22Rv1 (cell line): ENCODE measurements around the gene DAP.

ENCODE experiments used
- H3K27ac ChIP-seq: fragments of 450-650 bp; 2 replicates; pipeline ENCODE4 v1.5.1; 2017
- ZFX ChIP-seq: fragments of 450-650 bp; IDR thresholded peaks from 2 replicates; pipeline ENCODE4 v1.6.1; 2017; ENCODE audit warnings: antibody characterized with exemption, borderline replicate concordance
- TF ChIP-seq, protein P1 (sequence below): fragments of 450-650 bp; IDR thresholded peaks from 2 replicates; pipeline ENCODE4 v1.5.1; 2017; ENCODE audit warnings: mild to moderate bottlenecking

DAP gene

DNA sequence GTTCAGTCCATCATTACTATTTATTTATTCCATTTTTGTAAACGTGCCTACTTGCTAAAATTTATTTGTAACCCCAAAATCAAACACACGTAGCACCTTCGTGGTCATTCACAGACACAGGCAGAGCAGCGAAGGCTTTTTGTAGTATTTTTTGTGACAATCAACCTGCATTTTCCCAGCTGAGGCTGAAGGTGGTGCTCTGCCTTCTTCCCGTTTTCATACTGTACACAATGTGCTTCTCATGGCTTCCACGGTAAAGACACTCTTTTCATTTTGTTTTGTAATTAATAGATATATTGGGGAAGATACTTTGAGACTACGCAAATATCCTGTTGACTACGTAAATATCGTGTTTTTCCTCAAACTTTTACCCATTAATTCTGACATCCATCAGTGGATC is 19.4 kb downstream of the DAP start:
- TF ChIP-seq, protein P1, sequence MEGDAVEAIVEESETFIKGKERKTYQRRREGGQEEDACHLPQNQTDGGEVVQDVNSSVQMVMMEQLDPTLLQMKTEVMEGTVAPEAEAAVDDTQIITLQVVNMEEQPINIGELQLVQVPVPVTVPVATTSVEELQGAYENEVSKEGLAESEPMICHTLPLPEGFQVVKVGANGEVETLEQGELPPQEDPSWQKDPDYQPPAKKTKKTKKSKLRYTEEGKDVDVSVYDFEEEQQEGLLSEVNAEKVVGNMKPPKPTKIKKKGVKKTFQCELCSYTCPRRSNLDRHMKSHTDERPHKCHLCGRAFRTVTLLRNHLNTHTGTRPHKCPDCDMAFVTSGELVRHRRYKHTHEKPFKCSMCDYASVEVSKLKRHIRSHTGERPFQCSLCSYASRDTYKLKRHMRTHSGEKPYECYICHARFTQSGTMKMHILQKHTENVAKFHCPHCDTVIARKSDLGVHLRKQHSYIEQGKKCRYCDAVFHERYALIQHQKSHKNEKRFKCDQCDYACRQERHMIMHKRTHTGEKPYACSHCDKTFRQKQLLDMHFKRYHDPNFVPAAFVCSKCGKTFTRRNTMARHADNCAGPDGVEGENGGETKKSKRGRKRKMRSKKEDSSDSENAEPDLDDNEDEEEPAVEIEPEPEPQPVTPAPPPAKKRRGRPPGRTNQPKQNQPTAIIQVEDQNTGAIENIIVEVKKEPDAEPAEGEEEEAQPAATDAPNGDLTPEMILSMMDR = peak; percentile 24; the same call in 1 of the 2 replicates
- no peak for TF ChIP-seq ZFX
- no peak overlapping the region for H3K27ac ChIP-seq

DNA sequence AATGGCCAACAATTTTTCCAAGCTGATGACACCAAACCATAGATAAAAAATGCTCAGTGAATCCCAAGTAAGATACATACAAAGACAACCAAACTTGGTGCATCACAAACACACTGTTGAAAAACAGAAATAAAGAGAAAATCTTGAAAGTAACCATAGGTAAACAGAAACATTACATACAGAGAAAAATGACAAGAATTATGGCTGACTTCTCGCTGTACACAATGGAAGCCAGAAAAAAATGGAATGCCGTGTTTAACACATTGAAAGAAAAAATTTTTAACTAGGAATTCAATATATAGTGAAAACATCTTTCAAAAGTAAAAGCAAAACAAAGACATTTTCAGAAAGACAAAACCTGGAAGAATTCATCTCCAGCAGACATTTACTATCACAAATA is 20.6 kb downstream of the DAP start:
- no peak overlapping the region for H3K27ac ChIP-seq
- TF ChIP-seq, protein P1 = no peak
- no peak for TF ChIP-seq ZFX

DNA sequence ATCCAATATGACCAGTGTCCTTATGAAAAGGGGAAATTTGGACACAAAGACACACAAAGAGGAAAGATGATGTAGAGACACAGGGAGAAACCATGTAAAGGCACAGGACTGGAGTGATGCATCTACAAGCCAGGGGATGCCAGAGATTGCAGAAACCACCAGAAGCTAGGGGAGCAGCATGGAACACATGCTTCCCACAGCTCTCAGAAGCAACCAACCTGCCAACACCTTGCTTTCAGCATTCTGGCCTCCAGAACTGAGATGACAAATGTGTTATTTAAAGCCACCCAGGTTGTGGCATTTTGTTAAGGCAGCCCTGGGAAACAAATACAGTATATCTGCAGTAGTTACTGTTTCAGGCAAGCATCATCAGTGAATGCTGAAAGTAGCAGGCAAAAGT is 23.2 kb downstream of the DAP start:
- TF ChIP-seq ZFX = no peak
- TF ChIP-seq, protein P1 = no peak
- H3K27ac ChIP-seq = no peak overlapping the region

DNA sequence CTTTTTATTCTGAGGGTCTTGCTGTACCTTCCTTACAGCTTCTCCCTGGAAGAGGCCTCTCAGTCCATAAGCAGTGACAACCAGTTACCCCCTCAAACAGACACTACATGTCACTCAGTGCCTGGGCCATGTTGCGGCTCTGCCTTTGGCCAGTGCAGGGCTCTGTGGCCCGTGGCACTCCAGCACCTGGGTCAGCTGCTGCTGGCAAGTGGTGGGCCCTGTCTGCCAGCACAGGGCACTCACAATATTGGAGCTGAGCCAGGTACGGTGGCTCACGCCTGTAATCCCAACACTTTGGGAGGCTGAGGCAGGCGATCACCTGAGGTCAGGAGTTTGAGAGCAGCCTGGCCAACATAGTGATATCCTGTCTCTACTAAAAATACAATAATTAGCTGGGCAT is 24.2 kb downstream of the DAP start:
- H3K27ac ChIP-seq = no peak overlapping the region
- TF ChIP-seq, protein P1 = no peak
- TF ChIP-seq ZFX = no peak

DNA sequence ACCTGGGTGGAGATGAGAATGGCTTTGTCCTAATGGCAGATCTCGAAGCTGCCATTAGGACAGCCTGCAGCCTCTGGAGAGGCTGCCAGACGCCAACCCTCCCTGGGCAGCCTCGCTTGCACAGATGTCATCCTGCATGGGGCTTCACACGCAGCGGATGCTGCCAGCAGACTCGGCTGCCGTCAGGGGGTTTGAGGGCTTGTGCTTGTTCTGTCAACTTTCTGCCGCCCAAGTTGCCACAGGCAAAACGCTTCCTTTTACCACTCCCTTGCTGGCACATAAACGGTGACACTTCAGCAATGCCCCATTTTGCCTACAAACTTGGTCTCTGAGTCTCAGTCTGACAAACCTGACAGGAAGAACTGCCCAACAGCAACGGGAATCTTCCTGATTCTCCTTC is 24.7 kb downstream of the DAP start:
- no peak for TF ChIP-seq ZFX
- TF ChIP-seq, protein P1 = no peak
- no peak overlapping the region for H3K27ac ChIP-seq

DNA sequence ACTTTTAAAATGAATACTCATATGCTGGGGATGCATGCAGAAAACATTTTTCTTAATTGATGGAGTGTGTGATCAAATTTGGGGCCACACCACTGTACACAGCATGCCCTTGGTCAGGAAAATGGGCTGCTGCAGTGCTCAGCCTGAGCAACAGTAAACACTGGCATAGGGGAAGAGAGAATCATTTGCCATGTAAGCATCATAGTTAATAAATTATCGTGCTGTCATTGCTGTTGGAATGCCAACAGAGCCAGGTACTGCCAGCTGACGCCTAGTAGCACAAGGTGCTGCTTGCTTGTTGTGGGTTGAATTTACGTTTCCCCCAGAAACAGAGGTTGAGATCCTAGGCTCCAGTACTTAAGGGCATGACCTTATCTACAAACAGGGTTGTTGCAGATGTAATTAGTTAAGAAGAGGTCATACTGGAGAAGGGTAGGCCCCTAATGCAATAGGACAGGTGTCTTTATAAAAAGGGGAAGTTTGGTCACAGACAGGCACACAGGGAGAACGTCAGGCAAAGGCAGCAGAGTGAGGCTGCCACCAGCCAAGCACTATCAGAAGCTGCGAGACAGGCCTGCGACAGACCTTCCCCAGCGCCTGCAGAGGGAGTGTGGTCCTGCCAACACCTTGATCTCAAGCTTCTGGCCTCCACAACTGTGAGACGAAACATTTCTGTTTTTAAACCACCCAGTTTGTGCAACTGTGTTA is 25.3 kb downstream of the DAP start:
- H3K27ac ChIP-seq = no peak overlapping the region
- no peak for TF ChIP-seq ZFX
- TF ChIP-seq, protein P1 = no peak

DNA sequence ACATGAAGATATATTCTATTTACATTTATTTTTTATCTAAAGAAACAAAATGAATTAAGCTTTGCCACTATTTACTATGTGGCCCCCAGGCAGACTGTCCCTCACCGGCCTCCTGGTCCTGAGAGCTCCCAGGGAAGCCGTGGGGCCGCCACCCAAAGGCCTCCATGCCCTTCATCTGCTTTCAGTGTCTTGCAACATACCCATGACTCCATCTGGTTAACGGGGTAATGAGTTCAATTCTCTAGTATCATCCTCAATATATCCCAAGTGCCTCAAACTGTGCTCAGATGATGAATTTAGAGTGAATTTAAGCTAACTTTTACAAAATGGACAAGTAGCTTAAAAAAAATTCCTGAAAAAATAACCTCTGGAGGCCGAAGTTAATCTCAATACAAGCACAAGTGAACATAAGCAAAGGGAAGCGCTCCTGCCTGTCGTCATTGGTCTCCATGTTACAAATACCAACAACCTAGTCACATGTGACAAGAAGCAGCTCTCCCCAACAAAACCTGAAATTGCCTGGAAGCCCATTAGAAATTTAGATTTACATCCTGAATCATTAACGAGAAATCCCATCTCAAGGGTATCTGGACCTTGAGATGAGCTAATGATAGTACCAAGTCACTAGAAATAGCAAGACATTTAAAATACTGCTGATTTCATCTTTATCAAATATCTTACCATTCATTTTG is 26.1 kb downstream of the DAP start:
- TF ChIP-seq ZFX = no peak
- TF ChIP-seq, protein P1 = no peak
- no peak overlapping the region for H3K27ac ChIP-seq
